Fibroblast of pulmonary artery (primary cell): Measurements from ENCODE around the gene LYPD6B.

Experiments used
- DNase-seq: peaks from one replicate; pipeline ENCODE4 v3.0.0-alpha.2; 2010; ENCODE audit warnings: low read depth
- H3K4me3 ChIP-seq: replicated peaks from 2 replicates; pipeline ENCODE4 v1.5.1; 2011; ENCODE audit warnings: low read depth, mild to moderate bottlenecking, control low read depth, low read length, moderate library complexity
- TF ChIP-seq, protein P1 (sequence below): IDR thresholded peaks from 2 replicates; pipeline ENCODE4 v1.5.1; 2011; ENCODE audit warnings: mild to moderate bottlenecking, control low read depth, low read length, inconsistent platforms; ENCODE audit errors: missing control alignments

The LYPD6B gene

DNA sequence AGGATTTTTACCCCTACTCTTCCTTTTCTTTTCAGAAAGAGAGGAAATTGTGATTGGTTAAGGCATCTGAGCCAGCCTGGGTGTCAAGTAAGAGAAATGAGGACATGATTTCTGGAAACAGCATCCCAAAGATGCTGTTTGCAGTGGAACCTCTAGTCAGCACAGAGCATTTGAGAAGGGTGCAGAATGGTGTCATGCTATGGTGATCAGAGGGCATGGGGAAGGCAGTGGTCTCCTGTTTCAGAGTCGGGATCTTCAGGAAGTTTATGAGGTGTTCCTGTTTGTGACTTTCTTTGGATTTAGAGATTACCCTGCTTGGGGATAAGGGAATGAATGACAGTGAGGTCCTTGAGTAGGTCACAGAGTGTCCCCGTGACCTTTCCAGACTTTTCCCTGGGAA is 117.5 kb downstream of the LYPD6B start:
- no peak for DNase-seq
- no peak overlapping the region for H3K4me3 ChIP-seq
- TF ChIP-seq, protein P1, sequence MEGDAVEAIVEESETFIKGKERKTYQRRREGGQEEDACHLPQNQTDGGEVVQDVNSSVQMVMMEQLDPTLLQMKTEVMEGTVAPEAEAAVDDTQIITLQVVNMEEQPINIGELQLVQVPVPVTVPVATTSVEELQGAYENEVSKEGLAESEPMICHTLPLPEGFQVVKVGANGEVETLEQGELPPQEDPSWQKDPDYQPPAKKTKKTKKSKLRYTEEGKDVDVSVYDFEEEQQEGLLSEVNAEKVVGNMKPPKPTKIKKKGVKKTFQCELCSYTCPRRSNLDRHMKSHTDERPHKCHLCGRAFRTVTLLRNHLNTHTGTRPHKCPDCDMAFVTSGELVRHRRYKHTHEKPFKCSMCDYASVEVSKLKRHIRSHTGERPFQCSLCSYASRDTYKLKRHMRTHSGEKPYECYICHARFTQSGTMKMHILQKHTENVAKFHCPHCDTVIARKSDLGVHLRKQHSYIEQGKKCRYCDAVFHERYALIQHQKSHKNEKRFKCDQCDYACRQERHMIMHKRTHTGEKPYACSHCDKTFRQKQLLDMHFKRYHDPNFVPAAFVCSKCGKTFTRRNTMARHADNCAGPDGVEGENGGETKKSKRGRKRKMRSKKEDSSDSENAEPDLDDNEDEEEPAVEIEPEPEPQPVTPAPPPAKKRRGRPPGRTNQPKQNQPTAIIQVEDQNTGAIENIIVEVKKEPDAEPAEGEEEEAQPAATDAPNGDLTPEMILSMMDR = no peak

GRCh38 chr2:149156971-149157740 is 118.7 kb downstream of the LYPD6B start:
- TF ChIP-seq, protein P1 = no peak
- H3K4me3 ChIP-seq = no peak overlapping the region
- DNase-seq = no peak

GRCh38 chr2:149158957-149159356 is 120.5 kb downstream of the LYPD6B start:
- no peak overlapping the region for H3K4me3 ChIP-seq
- DNase-seq = no peak
- TF ChIP-seq, protein P1 = no peak

GRCh38 chr2:149160195-149160594 is 121.7 kb downstream of the LYPD6B start:
- no peak for DNase-seq
- TF ChIP-seq, protein P1 = no peak
- H3K4me3 ChIP-seq = no peak overlapping the region

GRCh38 chr2:149160701-149161217 is 122.3 kb downstream of the LYPD6B start:
- H3K4me3 ChIP-seq = no peak overlapping the region
- TF ChIP-seq, protein P1 = no peak
- no peak for DNase-seq

- no peak for DNase-seq
- H3K4me3 ChIP-seq = no peak overlapping the region
- TF ChIP-seq, protein P1 = no peak
Observed at GRCh38 chr2:149161481-149162225, 123.2 kb downstream of the LYPD6B start.
